H1 (cell line): ENCODE results near the gene FAM204A. TPM values are rescaled to one million over a fixed set of nuclear protein-coding genes. Genes with fewer than 3 reads are reported as not detected.

Experiments
- CTCF ChIA-PET: fragments of 300-600 bp; sonication (Branson Sonifier 250); formaldehyde crosslinking; loops from one replicate; lab custom pipeline; 2021; ENCODE audit not compliant: partially characterized antibody; lab: Charles Lee
- POLR2A ChIA-PET: fragments of 300-600 bp; sonication (Branson Sonifier 250); formaldehyde crosslinking; loops from one replicate; lab custom pipeline; 2021; ENCODE audit warnings: inconsistent platforms; ENCODE audit not compliant: partially characterized antibody; lab: Charles Lee
- DNase-seq, 2 experiments: peaks; one replicate each; pipeline versions ENCODE4 v3.0.0 to v3.0.0-alpha.2; 2010 to 2022; ENCODE audit warnings: low spot score in 2 of 2, low read depth in 1 of 2, mixed read lengths in 1 of 2
- FAIRE-seq: peaks from 2 replicates; lab custom pipeline; 2011; peaks lifted over from hg19 to GRCh38; lab: Jason Lieb, UNC
- H2AFZ ChIP-seq: 2 replicates; pipeline ENCODE4 v1.8.1; 2012; ENCODE audit warnings: low read length, inconsistent platforms
- H2AK5ac ChIP-seq: 2 replicates; pipeline ENCODE4 v1.6.1; 2013; ENCODE audit warnings: low read depth, low read length
- H2BK120ac ChIP-seq: replicated peaks from 2 replicates; pipeline ENCODE3; 2013; ENCODE audit warnings: low read depth, low read length, inconsistent platforms
- H2BK12ac ChIP-seq: 2 replicates; pipeline ENCODE4 v1.6.1; 2013; ENCODE audit warnings: low read depth, low read length
- H2BK15ac ChIP-seq: 2 replicates; pipeline ENCODE4 v1.6.1; 2013; ENCODE audit warnings: low read length
- H2BK20ac ChIP-seq: 2 replicates; pipeline ENCODE4 v1.6.1; 2013; ENCODE audit warnings: low read length
- H2BK5ac ChIP-seq: 2 replicates; pipeline ENCODE4 v1.6.1; 2013; ENCODE audit warnings: low read depth, low read length
- H3K14ac ChIP-seq: 2 replicates; pipeline ENCODE4 v1.6.1; 2013; ENCODE audit warnings: inconsistent platforms; ENCODE audit not compliant: insufficient read length
- H3K18ac ChIP-seq: 2 replicates; pipeline ENCODE4 v1.6.1; 2013; ENCODE audit warnings: low read length; ENCODE audit errors: extremely low read depth
- H3K23ac ChIP-seq: 2 replicates; pipeline ENCODE4 v1.6.1; 2013; ENCODE audit warnings: inconsistent platforms; ENCODE audit not compliant: insufficient read length
- H3K23me2 ChIP-seq: 2 replicates; pipeline ENCODE4 v1.6.1; 2013; ENCODE audit warnings: low read depth, low read length
- H3K27ac ChIP-seq: 2 replicates; pipeline ENCODE4 v1.6.1; 2011; ENCODE audit warnings: low read depth, low read length, inconsistent platforms
- H3K27me3 ChIP-seq, 4 experiments: replicated peaks in 1 of 4; 1 replicate in 1 of 4; 2 replicates in 3 of 4; pipeline versions ENCODE4 v1.6.1 to v1.8.1; 2011 to 2013; ENCODE audit warnings: low read length in 3 of 4, mild to moderate bottlenecking in 3 of 4, inconsistent platforms in 2 of 4, mixed read lengths in 2 of 4, moderate library complexity in 1 of 4; ENCODE audit not compliant: control insufficient read depth in 3 of 4, insufficient read depth in 3 of 4; ENCODE audit errors: extremely low read depth in 1 of 4
- H3K36me3 ChIP-seq, 4 experiments: 2 replicates each; pipeline versions ENCODE4 v1.6.1 to v1.8.1; 2011 to 2013; ENCODE audit warnings: mild to moderate bottlenecking in 4 of 4, low read length in 3 of 4, moderate library complexity in 2 of 4, control low read depth in 1 of 4, inconsistent platforms in 1 of 4; ENCODE audit not compliant: insufficient read depth in 4 of 4, control insufficient read depth in 2 of 4
- H3K4ac ChIP-seq: replicated peaks from 2 replicates; pipeline ENCODE3; 2013; ENCODE audit warnings: low read length, low read depth, mixed read lengths, inconsistent platforms; ENCODE audit not compliant: insufficient read length
- H3K4me1 ChIP-seq, 4 experiments: replicated peaks in 1 of 4; 1 replicate in 1 of 4; 2 replicates in 3 of 4; pipeline versions ENCODE4 v1.6.1 to v1.8.1; 2011 to 2013; ENCODE audit warnings: low read length in 3 of 4, inconsistent platforms in 2 of 4, mixed read lengths in 1 of 4; ENCODE audit not compliant: insufficient read depth in 4 of 4, control insufficient read depth in 3 of 4
- H3K4me2 ChIP-seq, 2 experiments: 2 replicates each; pipeline versions ENCODE4 v1.6.1 to v1.8.1; 2011 to 2013; ENCODE audit warnings: low read depth in 2 of 2, low read length in 2 of 2, control low read depth in 1 of 2, inconsistent platforms in 1 of 2, mild to moderate bottlenecking in 1 of 2; ENCODE audit not compliant: insufficient read depth in 1 of 2
- H3K4me3 ChIP-seq, 4 experiments: fragments of 200-600, 300-600 bp in 1 of 4; sonication (generic), shearing (Covaris generic), sonication (Bioruptor Twin) in 1 of 4; 2 replicates each; pipeline versions ENCODE4 v1.5.1 to v1.8.1; 2011 to 2016; ENCODE audit warnings: low read length in 4 of 4, low read depth in 3 of 4, control low read depth in 2 of 4, inconsistent platforms in 2 of 4, mild to moderate bottlenecking in 2 of 4, mixed read lengths in 1 of 4, moderate library complexity in 1 of 4; ENCODE audit not compliant: insufficient read depth in 2 of 4; ENCODE audit errors: extremely low read depth in 1 of 4
- H3K56ac ChIP-seq: replicated peaks from 2 replicates; pipeline ENCODE3; 2013; ENCODE audit warnings: low read depth, mild to moderate bottlenecking, mixed read lengths, low read length, inconsistent platforms; ENCODE audit not compliant: insufficient read length
- H3K79me1 ChIP-seq: 2 replicates; pipeline ENCODE4 v1.6.1; 2013; ENCODE audit warnings: low read depth, low read length, control low read depth
- H3K79me2 ChIP-seq, 2 experiments: 2 replicates each; pipeline versions ENCODE4 v1.6.1 to v1.8.1; 2012 to 2013; ENCODE audit warnings: low read length in 2 of 2, mild to moderate bottlenecking in 2 of 2, inconsistent platforms in 1 of 2; ENCODE audit not compliant: insufficient read depth in 2 of 2, control insufficient read depth in 1 of 2
- H3K9ac ChIP-seq, 4 experiments: replicated peaks in 1 of 4; 1 replicate in 1 of 4; 2 replicates in 3 of 4; pipeline versions ENCODE4 v1.6.1 to v1.8.1; 2011 to 2013; ENCODE audit warnings: low read depth in 3 of 4, low read length in 3 of 4, control low read depth in 2 of 4, mild to moderate bottlenecking in 2 of 4, moderate library complexity in 2 of 4, inconsistent platforms in 1 of 4; ENCODE audit errors: extremely low read depth in 1 of 4
- H3K9me3 ChIP-seq, 2 experiments: 2 replicates each; pipeline versions ENCODE4 v1.6.1 to v1.8.1; 2012 to 2013; ENCODE audit warnings: mild to moderate bottlenecking in 2 of 2, moderate library complexity in 2 of 2, control low read depth in 1 of 2, inconsistent platforms in 1 of 2, low read depth in 1 of 2, low read length in 1 of 2, mixed read lengths in 1 of 2; ENCODE audit not compliant: insufficient read depth in 2 of 2
- H4K20me1 ChIP-seq, 2 experiments: replicated peaks in 1 of 2; 2 replicates each; pipeline versions ENCODE3 to v1.8.1; 2011 to 2013; ENCODE audit warnings: inconsistent platforms in 2 of 2, low read length in 2 of 2, mild to moderate bottlenecking in 1 of 2; ENCODE audit not compliant: insufficient read depth in 2 of 2, control insufficient read depth in 1 of 2
- H4K5ac ChIP-seq: 2 replicates; pipeline ENCODE4 v1.6.1; 2013; ENCODE audit warnings: low read length, low read depth, mixed read lengths, inconsistent platforms; ENCODE audit not compliant: insufficient read length
- H4K8ac ChIP-seq: 2 replicates; pipeline ENCODE4 v1.8.0; 2013; ENCODE audit warnings: mild to moderate bottlenecking, moderate library complexity, low read length, inconsistent platforms; ENCODE audit not compliant: insufficient read depth; ENCODE audit errors: extremely low read depth
- H4K91ac ChIP-seq: replicated peaks from 2 replicates; pipeline ENCODE3; 2013; ENCODE audit warnings: low read length, mixed read lengths, inconsistent platforms; ENCODE audit not compliant: insufficient read length
- JUN ChIP-seq: IDR thresholded peaks from 2 replicates; pipeline ENCODE4 v1.6.1; 2011; ENCODE audit warnings: low read depth, mild to moderate bottlenecking, improper control_type of control experiment, low read length
- NRF1 ChIP-seq: IDR thresholded peaks from 2 replicates; pipeline ENCODE4 v1.6.1; 2011; ENCODE audit warnings: mild to moderate bottlenecking, low read depth, low read length, improper control_type of control experiment
- POLR2A ChIP-seq, 2 experiments: IDR thresholded peaks; 1 replicate in 1 of 2; 2 replicates in 1 of 2; pipeline ENCODE4 v1.6.1; 2011; ENCODE audit warnings: low read depth in 2 of 2, low read length in 2 of 2, mild to moderate bottlenecking in 2 of 2; ENCODE audit errors: control extremely low read depth in 1 of 2
- RAD21 ChIP-seq, 2 experiments: IDR thresholded peaks in 1 of 2; conservative IDR thresholded peaks in 1 of 2; 2 replicates each; pipeline ENCODE4 v1.6.1; 2011; ENCODE audit warnings: low read depth in 2 of 2, low read length in 2 of 2, improper control_type of control experiment in 1 of 2, inconsistent platforms in 1 of 2, mild to moderate bottlenecking in 1 of 2, moderate library complexity in 1 of 2
- RXRA ChIP-seq: IDR thresholded peaks from 2 replicates; pipeline ENCODE4 v1.6.1; 2011; ENCODE audit warnings: low read depth, mild to moderate bottlenecking, low read length, moderate library complexity; ENCODE audit not compliant: insufficient read depth
- SIN3A ChIP-seq, 2 experiments: IDR thresholded peaks in 1 of 2; conservative IDR thresholded peaks in 1 of 2; 2 replicates each; pipeline ENCODE4 v1.6.1; 2011 to 2012; ENCODE audit warnings: low read length in 2 of 2, improper control_type of control experiment in 1 of 2, low read depth in 1 of 2, mild to moderate bottlenecking in 1 of 2
- WGBS, 2 experiments: shearing (Covaris generic) in 1 of 2; methylation state at CpG; one replicate each; pipeline versions ENCODE4 v1.1.6 to v1.1.7; 2013 to 2015; ENCODE audit warnings: low lambda C conversion rate in 2 of 2, mixed read lengths in 2 of 2, inconsistent platforms in 1 of 2, low coverage in 1 of 2, missing lambda C conversion rate in 1 of 2; ENCODE audit not compliant: insufficient replicate concordance in 2 of 2, insufficient coverage in 1 of 2, insufficient read length in 1 of 2; ENCODE audit errors: extremely low coverage in 1 of 2, missing lambda C conversion rate in 1 of 2; 5-methylcytosine and 5-hydroxymethylcytosine counted together
- long read RNA-seq, 2 experiments: library from RNA in 1 of 2; library from capped mRNA in 1 of 2; stranded (forward); transcript quantifications; one replicate each; pipeline ENCODE4 v2.0.0, GENCODE V29; 2021; ENCODE audit warnings: inconsistent platforms in 1 of 2
- polyA minus RNA-seq, 3 experiments: library from RNA; depleted of rRNA, polyadenylated mRNA; stranded (reverse); fragments of >200 nt; gene quantifications; 1 replicate in 2 of 3; 2 replicates in 1 of 3; pipeline ENCODE4 v1.2.3, GENCODE V29; 2011
- polyA plus RNA-seq, 7 experiments: library from polyadenylated mRNA; depleted of rRNA in 3 of 7; stranded (reverse) in 5 of 7; unstranded in 2 of 7; fragments of >200 nt in 5 of 7; fragments of 200-250 nt in 2 of 7; gene quantifications; 1 replicate in 5 of 7; 2 replicates in 1 of 7; 4 replicates in 1 of 7; pipeline versions ENCODE4 v1.2.1 to v1.2.3, GENCODE V29; 2011 to 2013; ENCODE audit warnings: missing spikeins in 2 of 7, mixed read lengths in 2 of 7
- total RNA-seq: library from RNA; stranded (reverse); fragmentation: NEBNext Ultra II Directional; extraction: Animal tissue kit (Norgen Biotek cat#: 25700); gene quantifications from 2 replicates; pipeline ENCODE4 v1.2.1, GENCODE V29; 2021
- TF ChIP-seq, protein P1 (sequence below): IDR thresholded peaks from 2 replicates; pipeline ENCODE4 v1.6.1; 2012; ENCODE audit warnings: inconsistent platforms

Gene FAM204A
- total RNA-seq, result 35.1 and 37.4 TPM in 2 replicates
- polyA plus RNA-seq (2011; rRNA removed), result 4.9 and 5.8 TPM in 2 replicates
- polyA plus RNA-seq (2011; cell fraction: cytosol; rRNA removed), result 9.3 TPM
- polyA plus RNA-seq (2011; cell fraction: nucleus; rRNA removed), result 9.0 TPM
- polyA plus RNA-seq (2012, experiment 1 of 2), result 16.7 to 47.4 TPM (median 18.7 TPM) in 4 replicates
- 4.2 TPM for polyA plus RNA-seq (2012, experiment 2 of 2)
- 41.9 TPM for polyA plus RNA-seq (2013, experiment 1 of 2)
- polyA plus RNA-seq (2013, experiment 2 of 2), result 41.5 TPM
- polyA minus RNA-seq (2011; rRNA and poly(A)+ RNA removed), result 16.5 and 17.6 TPM in 2 replicates
- 8.6 TPM for polyA minus RNA-seq (2011; cell fraction: cytosol; rRNA and poly(A)+ RNA removed)
- polyA minus RNA-seq (2011; cell fraction: nucleus; rRNA and poly(A)+ RNA removed), result 31.3 TPM
- long read RNA-seq, experiment 1, partial matches to known transcripts, result 4 of 9 reads
- long read RNA-seq, experiment 1, other reads (novel, unspliced or antisense), result 2 of 9 reads
- long read RNA-seq, experiment 2, full-length matches to known transcripts, result 17 of 23 reads
- long read RNA-seq, experiment 2, partial matches to known transcripts, result 1 of 23 reads
- long read RNA-seq, experiment 2, other reads (novel, unspliced or antisense), result 5 of 23 reads

DNA sequence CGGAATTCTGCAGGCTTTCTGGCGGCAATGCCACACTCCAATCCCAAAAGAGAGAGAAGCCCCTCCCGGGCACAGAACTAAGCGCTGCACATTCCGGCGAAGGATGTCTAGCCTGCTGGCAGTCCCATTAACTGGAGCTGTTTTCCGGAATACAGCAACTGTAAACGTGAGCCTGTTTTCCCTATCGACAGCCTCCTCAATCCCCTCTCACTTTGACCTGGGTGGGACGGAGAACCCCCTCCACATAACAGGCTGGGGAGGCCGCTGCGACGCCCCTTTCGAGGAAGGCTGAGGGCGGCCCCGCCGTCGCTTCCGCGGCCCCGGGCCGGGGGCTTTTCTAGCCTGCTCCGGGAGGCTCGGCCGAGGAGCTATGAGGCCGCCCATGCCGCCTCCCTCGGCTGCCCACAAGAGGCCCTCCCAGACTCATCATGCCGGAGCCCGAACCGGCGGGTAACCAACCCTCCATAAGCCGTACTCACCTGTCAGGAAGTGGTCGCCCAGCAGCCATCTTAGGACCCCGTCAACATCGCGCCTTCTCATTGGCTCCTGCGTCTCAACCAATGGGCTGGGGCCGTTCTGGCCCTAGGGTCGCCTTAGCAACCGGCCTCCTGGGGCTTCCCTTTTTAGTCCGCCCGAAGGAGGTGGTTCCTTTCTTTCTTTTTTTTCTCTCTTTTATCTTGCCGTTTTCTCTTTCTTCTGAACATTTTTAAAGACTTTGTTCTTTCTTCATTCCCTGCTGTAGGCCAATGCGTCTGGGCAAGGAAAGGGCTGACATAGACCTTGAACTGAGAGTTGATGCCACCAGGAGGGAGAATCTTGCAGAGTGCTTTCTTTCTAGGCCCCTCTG is at the start of gene FAM204A:
FAM204A (minus strand) TSS at position 534 of the 847 bp plus-strand sequence. CDS start 5,909 bp downstream, outside the sequence.
- Histone ChIP-seq H3K4me2 (peak within 1 kb of the TSS; percentile 68 to 88), H2BK12ac (no peak within 1 kb of the TSS), H3K27ac (0 out of 2 replicates have a peak within 1 kb of the TSS, but pooled peaks have one; percentile 31), H3K36me3 (no peaks in the 10 kb centered on the region), H4K8ac (peak within 1 kb of the TSS; percentile 95; the same call in 1 of the 2 replicates), H3K23me2 (peaks cover 2% of the 10 kb centered on the region), H2BK20ac (no peak within 1 kb of the TSS), H3K79me2 (peaks cover 0 to 30% of the 10 kb centered on the region in 2 experiments; a peak in 2 of 4 replicates), H4K91ac (no peak within 1 kb of the TSS), H2AK5ac (no peak within 1 kb of the TSS), H2BK5ac (no peak within 1 kb of the TSS), H3K79me1 (peaks cover 5% of the 10 kb centered on the region; the same call in 1 of the 2 replicates), H3K4me3 (peak within 1 kb of the TSS; percentile 87 to 92 (median 90)), H3K18ac (peak within 1 kb of the TSS; percentile 43; the same call in 1 of the 2 replicates), H4K20me1 (no peaks in the 10 kb centered on the region), H2BK120ac (no peak within 1 kb of the TSS), H3K27me3 (no peaks in the 10 kb centered on the region), H3K9ac (peak within 1 kb of the TSS; percentile 71 to 88 (median 76)), H4K5ac (peak within 1 kb of the TSS; percentile 45), H3K4me1 (no peaks in the 10 kb centered on the region; a peak in 1 of 7 replicates), H3K4ac (no peak within 1 kb of the TSS), H3K14ac (no peak within 1 kb of the TSS), H3K9me3 (no peaks in the 10 kb centered on the region), H3K23ac (no peak within 1 kb of the TSS), H3K56ac (no peak within 1 kb of the TSS), H2AFZ (peak within 1 kb of the TSS; percentile 99), H2BK15ac (no peak within 1 kb of the TSS)
- 0% methylated on average over 23 of the region's 45 CpGs; no CpG with 5 or more reads in 1 of the 2 experiments for WGBS, 2 experiments
- ChIA-PET POLR2A (interaction anchor here (1.0 kb wide), 1 partner anchor 11 kb away, joined by 3 read pairs; no protein-coding TSS in a partner anchor), CTCF (interaction anchor here (0.6 to 1.5 kb wide), 5 partner anchors 12 to 116 kb away, joined by 3 to 4 read pairs (median 3); no protein-coding TSS in a partner anchor)
- FAIRE-seq, result peak; percentile 78
- peak; percentile 82 to 96 for DNase-seq
- TF ChIP-seq SIN3A (conservative IDR thresholded peaks at IDR 0.05 in 1 of 2, IDR thresholded peaks at IDR 0.05 in 1 of 2; ENCODE audit: low read depth in 1 of 2, low read length in 2 of 2) (peak; percentile 47 to 95; a peak in 3 of 4 replicates), NRF1 (no peak), POLR2A (IDR thresholded peaks at IDR 0.05; ENCODE audit: control extremely low read depth in 1 of 2, low read depth in 2 of 2, low read length in 2 of 2) (peak in 1 of 2 experiments; percentile 48; a peak in 1 of 3 replicates), JUN (no peak), RAD21 (IDR thresholded peaks at IDR 0.05 in 1 of 2, conservative IDR thresholded peaks at IDR 0.05 in 1 of 2; ENCODE audit: low read depth in 2 of 2, low read length in 2 of 2) (peak; percentile 23 to 52; a peak in 3 of 4 replicates), RXRA (no peak)
- TF ChIP-seq, protein P1, sequence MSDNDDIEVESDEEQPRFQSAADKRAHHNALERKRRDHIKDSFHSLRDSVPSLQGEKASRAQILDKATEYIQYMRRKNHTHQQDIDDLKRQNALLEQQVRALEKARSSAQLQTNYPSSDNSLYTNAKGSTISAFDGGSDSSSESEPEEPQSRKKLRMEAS, result 0 out of 2 replicates have a peak, but pooled peaks have one; percentile 16
